WTC11 (cell line): ENCODE measurements around the gene PRKAG2.

Source experiments
- CTCF ChIP-seq: fragments of 200-600 bp; IDR thresholded peaks from 2 replicates; pipeline ENCODE4 v1.8.0; 2022; ENCODE audit warnings: antibody characterized with exemption
- ZNF219 ChIP-seq: sonication (generic); formaldehyde crosslinking; IDR thresholded peaks from 2 replicates; pipeline ENCODE4 v1.8.0; 2023; ENCODE audit warnings: missing genetic modification reagents, mild to moderate bottlenecking, borderline replicate concordance

DNA sequence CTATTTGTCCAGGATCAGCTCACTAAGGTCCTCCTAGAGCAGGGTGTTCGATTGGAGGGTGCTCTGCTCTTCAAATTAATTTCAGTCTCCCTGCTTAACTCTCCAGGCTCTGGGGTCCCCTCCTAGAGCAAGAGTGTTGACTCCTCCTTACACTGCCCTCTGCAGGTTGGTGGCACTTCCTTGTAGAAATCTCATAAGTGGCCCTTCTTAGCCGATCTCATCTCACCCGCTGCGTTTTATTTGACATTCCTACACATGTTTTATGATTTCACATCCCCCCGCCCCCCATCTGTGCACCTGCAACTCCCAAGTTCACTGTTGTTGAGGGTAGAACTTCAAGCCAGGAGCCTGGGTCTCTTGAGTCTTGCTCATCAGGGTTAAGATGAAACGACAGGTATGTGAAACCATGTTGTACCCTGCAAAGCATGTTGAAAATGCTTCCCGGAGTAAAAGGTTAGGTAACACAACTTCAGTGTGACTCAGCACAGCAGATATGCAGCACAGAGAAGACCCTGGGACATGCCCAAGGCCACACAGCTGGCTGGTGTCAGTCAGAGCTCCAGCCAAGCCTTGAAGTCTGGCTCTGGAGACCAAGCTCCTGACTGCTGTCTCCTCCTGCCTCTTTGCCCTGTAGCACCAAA lies 171.2 kb downstream of the PRKAG2 start:
- TF ChIP-seq CTCF: no peak
- no peak for TF ChIP-seq ZNF219 (CRISPR knock-in tag)
